Pancreas (tissue), 10 donors: ENCODE results near the gene DRD2. TPM values are rescaled to one million over a fixed set of nuclear protein-coding genes. Genes with fewer than 3 reads are reported as not detected.

Experiments used
- ATAC-seq, 4 donors: fragments of 200-7000 bp; cut with Tn5 transposase; one replicate each; pipeline versions ENCODE4 v1.8.0 to v1.9.1; 2020; ENCODE audit warnings: mild to moderate bottlenecking in 4 of 4, moderate library complexity in 4 of 4
- DNase-seq, 6 donors: peaks; one replicate each; pipeline ENCODE4 v3.0.0-alpha.2; 2020
- FAIRE-seq: peaks from 2 replicates; lab custom pipeline; 2012; peaks lifted over from hg19 to GRCh38; lab: Jason Lieb, UNC
- H3K27ac ChIP-seq, 4 donors: fragments of 200-600 bp; sonication (generic); 1 replicate in 3 of 4; 2 replicates in 1 of 4; pipeline versions ENCODE4 v1.5.0 to v1.8.0; 2020
- H3K27me3 ChIP-seq, 4 donors: fragments of 200-600 bp; one replicate each; pipeline ENCODE4 v1.8.0; 2021
- H3K36me3 ChIP-seq, 3 donors: fragments of 200-600 bp; sonication (generic) in 1 of 3; one replicate each; pipeline versions ENCODE4 v1.5.0 to v1.8.0; 2020 to 2021
- H3K4me1 ChIP-seq, 3 donors: fragments of 200-600 bp; one replicate each; pipeline ENCODE4 v1.8.0; 2021
- H3K4me3 ChIP-seq, 4 donors: fragments of 200-600 bp; sonication (generic) in 2 of 4; one replicate each; pipeline versions ENCODE4 v1.5.0 to v1.8.0; 2020 to 2021
- H3K9me3 ChIP-seq, 4 donors: fragments of 200-600 bp; one replicate each; pipeline ENCODE4 v1.8.0; 2021
- CTCF ChIP-seq, 4 donors: fragments of 200-600 bp; sonication (generic) in 3 of 4; IDR thresholded peaks; one replicate each; pipeline versions ENCODE4 v1.5.0 to v1.8.0; 2021; ENCODE audit warnings: antibody characterized with exemption in 4 of 4
- WGBS, 2 donors: extraction: QIAGEN DNeasy Blood & Tissue Kit; methylation state at CpG; one replicate each; pipeline ENCODE4 v1.1.7; 2013; 5-methylcytosine and 5-hydroxymethylcytosine counted together
- intact Hi-C, 3 donors: fragments of 100-400 bp; cut with DNase I; formaldehyde crosslinking; loops; one replicate each; pipeline versions ENCODE4 v1.11.1 to v1.14.2; 2022
- polyA plus RNA-seq, 2 donors: library from polyadenylated mRNA; stranded (reverse); fragments of 200-250 nt; gene quantifications; one replicate each; pipeline ENCODE4 v1.2.3, GENCODE V29; 2013
- total RNA-seq, 6 donors: library from RNA; stranded (reverse); fragmentation: NEBNext Ultra II Directional in 4 of 6; extraction: Animal tissue kit (Norgen Biotek cat#: 25700) in 4 of 6; gene quantifications; one replicate each; pipeline versions ENCODE4 v1.2.1 to v1.2.4, GENCODE V29; 2021 to 2023
- donor health status: healthy with polysubstance abuse.
- donor health status: DM: no; HTN: no; CAD: no; lungs with moderate emphysema.
- donor health status: DM: no; HTN: no; CAD: no.
- donor health status: control.
- donor health status: control.
- donor health status: Bipolar disorder and iron deficiency.
- donor health status: DM: yes; HTN: yes; CAD: no.
- donor health status: DM: no; HTN: no; CAD: no.
- donor health status: DM: no; HTN: no; CAD: no.
- donor health status: DM: yes; HTN: yes; CAD: no.

The DRD2 gene
- total and polyA plus RNA-seq, 8 donors: 0.19 to 0.63 (median 0.34) TPM; not detected in 5

GRCh38 chr11:113476553-113476952, 1.4 kb upstream of the DRD2 start:
- no peaks in the 10 kb centered on the region for H3K36me3 ChIP-seq
- intact Hi-C loops: no loop called here
- peaks cover 0 to 43% (median 4%) of the 10 kb centered on the region in 4 donors for H3K27me3 ChIP-seq
- ATAC-seq (no peak), FAIRE-seq (no peak), DNase-seq (no peak)
- no peak overlapping the region for H3K4me3 ChIP-seq
- no peak for TF ChIP-seq CTCF (IDR thresholded peaks at IDR 0.05)
- H3K9me3 ChIP-seq: no peaks in the 10 kb centered on the region
- H3K4me1 ChIP-seq: peaks cover 0 to 4% (median 3%) of the 10 kb centered on the region in 3 donors
- H3K27ac ChIP-seq: no peak overlapping the region
- 57 to 63% methylated on average over 3 of the region's 3 CpGs for WGBS, 2 donors

DNA sequence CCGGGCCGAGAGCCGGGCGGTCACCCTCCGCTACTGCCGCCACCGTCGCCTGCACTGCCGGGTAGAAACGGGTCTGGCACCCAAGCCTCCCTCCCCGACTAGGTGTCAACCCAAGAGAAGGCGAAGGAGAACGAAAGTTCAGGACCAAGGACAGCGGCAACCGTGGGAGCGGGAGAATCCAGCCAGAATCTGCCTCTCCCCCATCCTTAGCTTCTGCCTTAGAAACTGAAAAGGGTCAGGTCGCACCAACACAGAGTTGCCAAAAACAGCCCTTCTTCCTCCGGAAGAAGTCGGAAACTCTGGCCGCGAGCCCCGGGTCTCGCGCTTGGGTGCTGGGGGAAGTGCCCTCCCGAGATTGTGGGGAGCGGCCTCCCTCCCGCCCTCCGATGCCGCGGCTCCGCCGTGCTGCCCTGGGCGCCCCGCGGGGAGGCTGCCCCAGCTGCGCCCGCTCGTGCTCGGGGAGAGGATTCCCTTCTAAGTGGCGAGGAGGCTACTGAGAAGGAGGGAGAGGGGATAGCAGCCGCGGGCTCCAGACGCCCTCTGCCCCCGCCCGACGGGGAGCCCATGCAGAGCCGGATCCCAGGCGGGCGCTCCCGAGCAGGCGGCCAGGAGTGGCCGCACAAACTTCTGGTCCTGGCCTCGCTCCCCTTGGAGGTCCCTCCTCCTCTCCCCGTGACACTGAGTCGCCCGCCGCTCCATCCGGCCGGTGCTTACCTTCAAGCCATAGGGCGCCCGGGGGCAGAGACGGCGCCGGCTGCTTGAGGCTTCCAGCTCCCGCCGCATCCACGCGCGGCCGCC, 637 bp downstream of the DRD2 start:
- ATAC-seq (peak; percentile 83 to 97 (median 92)), FAIRE-seq (no peak), DNase-seq (peak; percentile 61 to 91 (median 82))
- Histone ChIP-seq H3K27me3 (peaks cover 0 to 43% (median 6%) of the 10 kb centered on the region in 4 donors), H3K36me3 (no peaks in the 10 kb centered on the region), H3K4me1 (peaks cover 0 to 4% (median 3%) of the 10 kb centered on the region in 3 donors), H3K27ac (no peak overlapping the region), H3K4me3 (peak overlapping the region in 1 of 4 donors; percentile 22), H3K9me3 (no peaks in the 10 kb centered on the region)
- 2% methylated on average over 63 to 70 of the region's 70 CpGs for WGBS, 2 donors
- intact Hi-C loops: no loop called here
- TF ChIP-seq CTCF (IDR thresholded peaks at IDR 0.05): no peak

DNA sequence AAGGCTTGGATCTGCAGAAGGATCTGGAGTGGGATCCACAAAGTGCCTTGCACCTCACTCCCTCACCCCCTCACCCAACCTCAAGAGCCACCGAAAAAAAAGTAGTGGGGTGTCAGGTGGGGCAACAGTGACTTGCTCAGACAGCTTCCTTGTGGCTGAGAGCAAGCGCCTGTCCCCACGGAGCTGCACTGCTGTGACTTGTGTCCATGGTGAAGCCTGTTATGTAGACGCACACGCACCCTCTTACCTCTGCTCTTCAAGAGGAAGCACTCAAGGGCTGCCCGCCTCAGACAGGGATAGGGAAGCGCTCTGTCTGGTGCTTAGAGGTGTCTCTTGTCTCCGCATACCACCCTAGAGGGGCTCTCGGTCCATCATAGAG, 1.2 kb downstream of the DRD2 start:
- H3K36me3 ChIP-seq: no peaks in the 10 kb centered on the region
- DNase-seq (no peak), ATAC-seq (peak in 1 of 4 donors; percentile 9), FAIRE-seq (no peak)
- no peak overlapping the region for H3K27ac ChIP-seq
- no peaks in the 10 kb centered on the region for H3K9me3 ChIP-seq
- H3K4me1 ChIP-seq: peaks cover 0 to 4% (median 3%) of the 10 kb centered on the region in 3 donors
- intact Hi-C loops: no loop called here
- WGBS, 2 donors: 15 to 26% methylated on average over 9 of the region's 9 CpGs
- TF ChIP-seq CTCF (IDR thresholded peaks at IDR 0.05): no peak
- peaks cover 0 to 43% (median 6%) of the 10 kb centered on the region in 4 donors for H3K27me3 ChIP-seq
- H3K4me3 ChIP-seq: no peak overlapping the region

DNA sequence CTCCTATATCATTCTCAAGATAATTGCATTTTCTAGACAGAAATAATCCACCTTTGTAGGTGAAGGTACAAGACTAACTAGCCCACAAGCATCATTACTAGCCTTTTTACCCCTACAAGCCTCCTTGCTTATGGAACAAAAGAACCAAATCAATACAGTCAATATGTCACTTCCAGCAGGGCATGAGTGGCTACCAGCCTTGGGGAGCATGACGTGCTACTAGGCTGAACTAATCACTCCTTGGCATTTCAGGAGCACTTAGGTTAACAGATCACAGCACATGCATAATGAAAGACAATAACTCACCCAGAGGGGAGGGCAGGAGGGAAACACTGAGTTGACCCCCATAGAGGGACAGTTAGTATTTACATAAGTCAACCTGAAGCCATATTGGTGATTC, 2.7 kb downstream of the DRD2 start:
- intact Hi-C loops: no loop called here
- H3K4me3 ChIP-seq: no peak overlapping the region
- no peak overlapping the region for H3K27ac ChIP-seq
- no peak for DNase-seq
- 14 to 19% methylated on average over 1 of the region's 1 CpG for WGBS, 2 donors
- H3K9me3 ChIP-seq: no peaks in the 10 kb centered on the region
- no peak for ATAC-seq
- H3K27me3 ChIP-seq: peaks cover 0 to 42% (median 6%) of the 10 kb centered on the region in 4 donors
- no peak for FAIRE-seq
- no peaks in the 10 kb centered on the region for H3K36me3 ChIP-seq
- no peak for TF ChIP-seq CTCF (IDR thresholded peaks at IDR 0.05)
- peaks cover 0 to 4% (median 3%) of the 10 kb centered on the region in 3 donors for H3K4me1 ChIP-seq

DNA sequence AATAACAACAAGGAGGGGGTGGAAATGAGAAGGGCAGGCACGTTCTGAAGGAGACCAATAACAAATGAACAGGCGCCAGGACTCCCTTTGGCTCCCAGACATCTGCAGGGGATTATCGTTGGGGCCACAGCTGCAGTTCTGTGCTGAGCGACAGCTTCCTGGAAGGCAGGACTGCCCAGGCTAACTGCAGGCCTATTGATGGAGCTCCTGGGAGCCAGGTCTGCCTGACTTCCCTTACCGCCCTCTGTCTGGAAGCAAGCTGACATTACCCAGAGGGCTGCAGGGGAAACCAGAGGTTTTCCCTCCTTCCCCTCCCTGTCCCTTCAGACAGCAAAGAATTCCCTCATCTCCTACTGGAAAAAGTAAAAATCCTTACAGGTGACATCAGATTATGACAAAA, 5.0 kb downstream of the DRD2 start:
- FAIRE-seq (no peak), DNase-seq (no peak), ATAC-seq (no peak)
- TF ChIP-seq CTCF (IDR thresholded peaks at IDR 0.05): no peak
- Histone ChIP-seq H3K36me3 (no peaks in the 10 kb centered on the region), H3K4me1 (peaks cover 0 to 4% (median 3%) of the 10 kb centered on the region in 3 donors), H3K4me3 (no peak overlapping the region), H3K9me3 (no peaks in the 10 kb centered on the region), H3K27ac (no peak overlapping the region), H3K27me3 (peaks cover 0 to 24% (median 6%) of the 10 kb centered on the region in 4 donors)
- WGBS, 2 donors: 50 to 51% methylated on average over 5 of the region's 5 CpGs
- intact Hi-C loops: no loop called here
